ENCODE results near the gene NEO1.
A peak's percentile ranks its signal among the peaks of the same experiment; 100 is the strongest.

The NEO1 gene

GRCh38 chr15:73227433-73228056 is 175.3 kb downstream of the NEO1 start:
- no peak for DNase-seq

- no peak for DNase-seq
Observed at GRCh38 chr15:73228128-73228646, 175.9 kb downstream of the NEO1 start.

- DNase-seq: no peak
Observed at GRCh38 chr15:73231661-73232419, 179.6 kb downstream of the NEO1 start.

- no peak for DNase-seq
Observed at GRCh38 chr15:73232776-73233175, 180.5 kb downstream of the NEO1 start.

GRCh38 chr15:73233623-73234022 is 181.4 kb downstream of the NEO1 start:
- DNase-seq: no peak

GRCh38 chr15:73237910-73238309 is 185.6 kb downstream of the NEO1 start:
- no peak for DNase-seq

- no peak for DNase-seq
Observed at GRCh38 chr15:73239564-73240215, 187.4 kb downstream of the NEO1 start.

GRCh38 chr15:73240866-73241499 is 188.7 kb downstream of the NEO1 start:
- peak in 1 of 2 experiments; percentile 53 for DNase-seq

- DNase-seq: no peak
Observed at GRCh38 chr15:73244333-73244732, 192.1 kb downstream of the NEO1 start.

- no peak for DNase-seq
Observed at GRCh38 chr15:73246439-73246838, 194.2 kb downstream of the NEO1 start.

- no peak for DNase-seq
Observed at GRCh38 chr15:73246898-73247297, 194.6 kb downstream of the NEO1 start.

- no peak for DNase-seq
Observed at GRCh38 chr15:73247331-73247730, 195.1 kb downstream of the NEO1 start.

- DNase-seq: no peak
Observed at GRCh38 chr15:73249499-73249898, 197.2 kb downstream of the NEO1 start.

GRCh38 chr15:73254598-73254997 is 202.3 kb downstream of the NEO1 start:
- no peak for DNase-seq

GRCh38 chr15:73258271-73259108 is 206.2 kb downstream of the NEO1 start:
- DNase-seq: no peak

- DNase-seq: no peak
Observed at GRCh38 chr15:73264881-73265280, 212.6 kb downstream of the NEO1 start.

- no peak for DNase-seq
Observed at GRCh38 chr15:73265536-73266153, 213.4 kb downstream of the NEO1 start.

GRCh38 chr15:73268457-73268856 is 216.2 kb downstream of the NEO1 start:
- no peak for DNase-seq

GRCh38 chr15:73270366-73271097 is 218.3 kb downstream of the NEO1 start:
- no peak for DNase-seq

GRCh38 chr15:73273181-73274002 is 221.1 kb downstream of the NEO1 start:
- DNase-seq: peak in 1 of 2 experiments; percentile 14

Measured in cerebellar nuclear complex (tissue), 1 donor.